MM.1S (cell line): ENCODE results near the gene LDHAL6B.

ENCODE experiments used
- DNase-seq: peaks from one replicate; pipeline ENCODE4 v3.0.0-alpha.2; 2015
- H2AFZ ChIP-seq: fragments of 300-600 bp; sonication (generic); 2 replicates; pipeline ENCODE4 v1.6.0; 2016; ENCODE audit warnings: antibody characterized with exemption, low read length
- H3F3A ChIP-seq: fragments of 300-600 bp; sonication (generic); 2 replicates; pipeline ENCODE4 v1.6.1; 2016; ENCODE audit warnings: mild to moderate bottlenecking, antibody characterized with exemption, low read length, moderate library complexity, mixed read lengths; ENCODE audit not compliant: insufficient read depth
- H3K27ac ChIP-seq: fragments of 300-600 bp; sonication (generic); 2 replicates; pipeline ENCODE4 v1.5.1; 2016; ENCODE audit warnings: mild to moderate bottlenecking, low read length
- H3K27me3 ChIP-seq: fragments of 300-600 bp; sonication (generic); replicated peaks from 2 replicates; pipeline ENCODE4 v1.6.0; 2016; ENCODE audit warnings: low read length; ENCODE audit not compliant: insufficient read depth
- H3K36me3 ChIP-seq: fragments of 300-600 bp; sonication (generic); replicated peaks from 2 replicates; pipeline ENCODE4 v1.6.1; 2016; ENCODE audit warnings: mild to moderate bottlenecking, low read length, mixed read lengths; ENCODE audit not compliant: insufficient read depth
- H3K4me1 ChIP-seq: fragments of 300-600 bp; sonication (generic); 2 replicates; pipeline ENCODE4 v1.6.1; 2016; ENCODE audit warnings: low read length, mixed read lengths
- H3K4me2 ChIP-seq: fragments of 300-600 bp; sonication (generic); 2 replicates; pipeline ENCODE4 v1.6.0; 2016; ENCODE audit warnings: low read depth, low read length
- H3K4me3 ChIP-seq: fragments of 300-600 bp; sonication (generic); 2 replicates; pipeline ENCODE4 v1.5.1; 2016; ENCODE audit warnings: low read length, mixed read lengths
- H3K79me2 ChIP-seq: fragments of 300-600 bp; sonication (generic); 2 replicates; pipeline ENCODE4 v1.6.1; 2016; ENCODE audit warnings: mixed run types, low read length, mixed read lengths
- H3K9ac ChIP-seq: fragments of 300-600 bp; sonication (generic); 2 replicates; pipeline ENCODE4 v1.6.1; 2016; ENCODE audit warnings: low read length, mixed read lengths
- H3K9me2 ChIP-seq: fragments of 300-600 bp; sonication (generic); replicated peaks from 2 replicates; pipeline ENCODE4 v1.6.1; 2016; ENCODE audit warnings: mild to moderate bottlenecking, low read length, mixed read lengths; ENCODE audit not compliant: insufficient read depth
- H3K9me3 ChIP-seq: fragments of 300-600 bp; sonication (generic); replicated peaks from 2 replicates; pipeline ENCODE4 v1.6.1; 2016; ENCODE audit warnings: mild to moderate bottlenecking, low read length, mixed read lengths; ENCODE audit not compliant: insufficient read depth
- H4K20me1 ChIP-seq: fragments of 300-600 bp; sonication (generic); 2 replicates; pipeline ENCODE4 v1.6.1; 2016; ENCODE audit warnings: mild to moderate bottlenecking, low read length, moderate library complexity, mixed read lengths; ENCODE audit not compliant: insufficient read depth
- CTCF ChIP-seq: fragments of 300-600 bp; sonication (generic); IDR thresholded peaks from 2 replicates; pipeline ENCODE4 v1.5.1; 2016; ENCODE audit warnings: antibody characterized with exemption, low read length, mixed read lengths
- EZH2 ChIP-seq: fragments of 300-600 bp; sonication (generic); optimal IDR thresholded peaks from 2 replicates; pipeline ENCODE3; 2017; ENCODE audit warnings: low read depth, mild to moderate bottlenecking, antibody characterized with exemption, low read length, mixed read lengths
- EZH2phosphoT487 ChIP-seq: fragments of 300-600 bp; sonication (generic); IDR thresholded peaks from 2 replicates; pipeline ENCODE4 v1.6.1; 2018; ENCODE audit warnings: antibody characterized with exemption, low read length

The LDHAL6B gene

GRCh38 chr15:59216911-59217310 lies 10.3 kb downstream of the LDHAL6B start:
- H4K20me1 ChIP-seq = no peaks in the 10 kb centered on the region
- peaks cover 8% of the 10 kb centered on the region for H3K4me1 ChIP-seq
- H3K9me3 ChIP-seq = no peaks in the 10 kb centered on the region
- H3K79me2 ChIP-seq = no peaks in the 10 kb centered on the region
- H3K27ac ChIP-seq = no peak overlapping the region
- H3K36me3 ChIP-seq = no peaks in the 10 kb centered on the region
- DNase-seq = no peak
- H3K9me2 ChIP-seq = no peaks in the 10 kb centered on the region
- no peak overlapping the region for H3K4me3 ChIP-seq
- TF ChIP-seq CTCF (no peak), EZH2 (no peak), EZH2phosphoT487 (no peak)
- H3K27me3 ChIP-seq = no peaks in the 10 kb centered on the region
- no peaks in the 10 kb centered on the region for H3F3A ChIP-seq
- H3K9ac ChIP-seq = no peak overlapping the region
- no peak overlapping the region for H3K4me2 ChIP-seq
- H2AFZ ChIP-seq = no peak overlapping the region

GRCh38 chr15:59217876-59218498 lies 11.3 kb downstream of the LDHAL6B start:
- H3F3A ChIP-seq = no peaks in the 10 kb centered on the region
- TF ChIP-seq EZH2phosphoT487 (no peak), EZH2 (no peak), CTCF (no peak)
- peaks cover 17% of the 10 kb centered on the region for H3K4me1 ChIP-seq
- no peak overlapping the region for H3K27ac ChIP-seq
- no peak overlapping the region for H3K4me3 ChIP-seq
- H3K9me3 ChIP-seq = no peaks in the 10 kb centered on the region
- no peaks in the 10 kb centered on the region for H4K20me1 ChIP-seq
- H2AFZ ChIP-seq = no peak overlapping the region
- H3K4me2 ChIP-seq = no peak overlapping the region
- no peaks in the 10 kb centered on the region for H3K79me2 ChIP-seq
- no peak for DNase-seq
- no peak overlapping the region for H3K9ac ChIP-seq
- H3K36me3 ChIP-seq = no peaks in the 10 kb centered on the region
- H3K27me3 ChIP-seq = no peaks in the 10 kb centered on the region
- no peaks in the 10 kb centered on the region for H3K9me2 ChIP-seq

DNA sequence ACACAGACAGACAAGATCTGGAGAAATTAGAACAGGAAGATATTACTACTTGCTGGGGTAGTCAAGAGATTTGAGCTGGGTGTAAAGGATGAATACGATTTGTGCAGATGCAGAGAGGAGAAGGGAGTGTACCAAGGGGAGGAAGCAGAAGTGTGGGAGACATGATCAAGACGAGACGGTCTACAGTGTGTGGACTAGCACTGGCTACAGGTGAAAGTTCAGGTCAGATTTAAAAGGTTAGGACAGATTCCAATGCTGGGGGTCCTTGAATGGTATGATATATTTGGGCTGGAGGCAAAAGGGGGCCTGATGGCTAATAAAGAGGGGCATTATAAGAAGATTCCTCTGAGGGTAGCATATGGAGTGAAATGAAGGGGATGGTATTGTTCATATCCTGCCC lies 12.1 kb downstream of the LDHAL6B start:
- TF ChIP-seq EZH2 (no peak), CTCF (no peak), EZH2phosphoT487 (no peak)
- no peaks in the 10 kb centered on the region for H3K27me3 ChIP-seq
- no peak overlapping the region for H3K4me3 ChIP-seq
- no peak overlapping the region for H3K4me2 ChIP-seq
- no peak for DNase-seq
- H3K79me2 ChIP-seq = no peaks in the 10 kb centered on the region
- no peak overlapping the region for H3K27ac ChIP-seq
- H3K4me1 ChIP-seq = peaks cover 20% of the 10 kb centered on the region
- H3K9me2 ChIP-seq = no peaks in the 10 kb centered on the region
- H3F3A ChIP-seq = no peaks in the 10 kb centered on the region
- no peaks in the 10 kb centered on the region for H4K20me1 ChIP-seq
- H3K9ac ChIP-seq = no peak overlapping the region
- H3K9me3 ChIP-seq = no peaks in the 10 kb centered on the region
- no peaks in the 10 kb centered on the region for H3K36me3 ChIP-seq
- no peak overlapping the region for H2AFZ ChIP-seq
